ENCODE measurements around the gene GALNT14.

The GALNT14 gene

GRCh38 chr2:31008561-31009114 is 129.6 kb downstream of the GALNT14 start:
- DNase-seq, result no peak

DNA sequence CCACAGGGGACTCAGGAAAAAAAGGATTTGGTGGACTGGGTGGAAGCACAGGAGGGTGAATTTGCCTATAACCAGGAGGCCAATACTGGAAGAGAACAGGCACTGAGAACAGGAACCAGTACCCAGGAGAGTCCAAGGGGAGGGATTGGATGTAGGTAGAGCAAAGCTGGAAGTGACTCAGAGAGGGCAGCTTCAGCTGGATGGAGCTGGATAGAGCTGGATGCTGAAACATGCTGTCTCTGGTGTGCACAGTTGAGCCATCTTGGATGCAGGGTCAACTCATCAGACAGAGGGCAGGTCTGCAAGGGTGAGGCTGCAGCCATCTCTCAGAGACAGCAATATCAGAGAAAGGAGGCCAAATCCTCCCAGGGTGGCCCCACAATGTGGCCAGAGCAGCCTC is 134.0 kb downstream of the GALNT14 start:
- no peak for DNase-seq

DNA sequence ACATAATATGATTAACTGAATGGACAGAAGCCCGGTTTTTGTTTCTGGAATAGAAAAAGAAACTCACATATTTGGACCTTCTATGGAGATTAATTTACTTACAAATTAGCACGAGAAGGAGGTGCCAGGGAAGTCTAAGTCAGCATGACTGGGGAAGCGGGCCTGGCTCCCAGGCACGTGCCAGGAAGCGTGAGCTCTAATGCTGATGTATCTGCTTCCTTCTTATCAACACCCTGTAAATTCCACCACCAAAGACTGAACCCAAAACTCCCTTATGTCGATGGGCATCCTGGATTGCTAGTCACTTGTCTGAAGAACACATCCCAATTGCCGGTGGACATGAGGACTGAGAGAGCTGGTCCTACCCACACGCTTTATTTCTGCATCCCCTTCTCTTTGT is 134.5 kb downstream of the GALNT14 start:
- no peak for DNase-seq

DNA sequence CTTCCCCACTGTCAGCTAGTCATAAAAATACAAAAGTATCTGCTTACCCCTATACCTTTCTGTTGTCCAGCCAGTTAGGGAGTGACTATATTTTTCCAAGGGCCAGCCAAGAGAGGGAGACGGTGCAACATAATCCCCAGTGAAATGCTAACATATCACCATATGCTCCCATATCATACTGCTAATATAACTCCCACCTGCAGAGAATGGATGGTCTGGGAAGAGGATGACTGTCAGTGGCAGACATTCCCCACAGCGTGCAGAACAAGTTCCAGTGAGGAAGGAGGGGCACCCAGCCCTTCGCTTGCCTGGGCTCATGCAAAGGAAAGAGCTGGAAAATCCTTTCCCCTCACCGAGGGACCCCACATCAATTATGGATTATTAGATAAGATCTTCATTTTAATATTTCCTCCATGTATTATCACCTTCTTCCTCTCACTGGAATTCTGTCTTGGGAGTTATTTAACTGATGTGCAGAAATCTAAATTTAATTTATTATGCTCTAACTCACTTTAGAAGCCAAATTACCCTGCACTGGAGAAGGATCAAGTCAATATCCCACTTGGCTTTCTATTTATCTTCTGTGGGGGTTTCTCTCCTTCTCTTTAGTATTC is 135.6 kb downstream of the GALNT14 start:
- no peak for DNase-seq

- no peak for DNase-seq
These were observed 137.3 kb downstream of the GALNT14 start for GRCh38 chr2:31000970-31001369.

DNA sequence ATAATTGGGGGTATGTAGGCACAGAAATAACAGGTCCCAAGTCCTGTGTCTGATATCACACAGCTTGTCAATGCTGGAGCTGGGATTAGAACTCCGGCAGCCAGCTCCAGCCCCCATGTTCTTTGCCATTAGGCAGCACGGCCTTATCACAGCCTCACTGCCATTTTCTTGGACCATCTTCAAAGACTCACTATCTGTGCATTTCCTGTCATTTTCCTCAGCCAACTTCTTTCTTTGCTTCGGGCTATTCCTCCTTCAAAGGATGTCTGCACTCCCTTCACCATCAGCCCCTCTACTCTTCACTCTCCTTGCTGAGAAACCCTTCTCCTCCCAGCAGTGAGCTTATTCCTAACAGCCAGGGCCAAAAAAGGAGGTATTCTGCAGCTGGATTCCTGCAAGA is 139.6 kb downstream of the GALNT14 start:
- DNase-seq, result no peak

DNA sequence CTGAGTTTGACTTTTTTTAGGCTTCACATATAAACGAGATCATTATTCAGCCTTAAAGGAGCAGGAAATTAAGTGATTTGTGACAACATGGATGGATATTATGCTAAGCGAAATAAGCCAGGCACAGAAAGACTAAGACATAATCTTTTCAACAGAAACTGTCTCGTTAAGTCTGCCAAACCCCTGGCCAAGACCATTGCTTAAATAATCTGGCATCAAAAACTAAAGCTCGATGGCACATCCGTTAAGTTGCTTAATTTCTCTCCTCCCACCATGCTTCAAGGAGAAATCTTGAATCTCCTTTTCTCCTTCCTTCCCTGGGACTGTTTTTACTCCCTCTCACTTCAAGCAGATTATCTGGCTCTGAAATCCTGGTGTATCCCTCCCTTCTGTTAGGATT is 140.3 kb downstream of the GALNT14 start:
- DNase-seq, result no peak

GRCh38 chr2:30994227-30995056 is 143.8 kb downstream of the GALNT14 start:
- DNase-seq, result no peak

- no peak for DNase-seq
These were observed 145.5 kb downstream of the GALNT14 start for GRCh38 chr2:30992781-30993180.

DNA sequence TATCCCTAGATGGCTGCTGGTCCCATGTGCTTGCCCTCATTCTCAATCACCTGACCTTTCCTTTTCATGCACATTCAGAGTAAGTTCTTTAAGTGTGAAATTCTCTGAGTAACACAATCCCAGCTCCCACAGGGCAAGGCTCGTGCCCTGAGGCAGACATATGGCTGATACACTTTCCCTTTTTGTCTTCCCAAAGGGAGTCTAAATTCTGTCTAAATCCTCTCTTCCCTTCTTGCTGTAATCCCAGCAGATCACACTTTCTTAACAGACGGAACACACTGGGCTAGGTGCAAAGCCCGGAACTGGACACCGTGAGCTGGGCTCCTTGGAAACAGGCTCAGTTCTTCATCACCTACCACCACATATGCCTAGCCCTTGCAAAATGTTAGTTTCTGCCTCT is 147.6 kb downstream of the GALNT14 start:
- DNase-seq, result no peak

DNA sequence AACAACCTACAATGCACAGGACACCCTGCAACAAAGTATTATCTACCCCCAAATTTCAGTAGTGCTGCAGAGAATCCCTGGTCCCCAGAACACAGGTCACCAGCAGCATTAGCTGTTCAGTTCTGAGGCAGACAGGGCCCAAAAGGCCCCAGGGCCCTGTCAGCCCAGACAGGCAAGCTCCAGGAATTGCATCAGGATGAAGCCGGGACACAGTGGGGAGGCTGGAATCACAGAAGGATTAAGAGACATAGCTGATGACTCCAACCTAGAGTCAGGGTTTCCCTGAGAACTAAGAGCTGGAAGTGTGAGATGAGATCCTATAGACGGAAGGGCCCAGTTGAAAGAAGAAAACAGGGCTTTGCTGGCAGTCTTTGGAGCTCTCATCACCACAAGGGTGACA is 148.1 kb downstream of the GALNT14 start:
- no peak for DNase-seq

GRCh38 chr2:30989746-30990145 is 148.5 kb downstream of the GALNT14 start:
- DNase-seq, result no peak

- DNase-seq, result no peak
These were observed 150.7 kb downstream of the GALNT14 start for GRCh38 chr2:30987566-30987965.

DNA sequence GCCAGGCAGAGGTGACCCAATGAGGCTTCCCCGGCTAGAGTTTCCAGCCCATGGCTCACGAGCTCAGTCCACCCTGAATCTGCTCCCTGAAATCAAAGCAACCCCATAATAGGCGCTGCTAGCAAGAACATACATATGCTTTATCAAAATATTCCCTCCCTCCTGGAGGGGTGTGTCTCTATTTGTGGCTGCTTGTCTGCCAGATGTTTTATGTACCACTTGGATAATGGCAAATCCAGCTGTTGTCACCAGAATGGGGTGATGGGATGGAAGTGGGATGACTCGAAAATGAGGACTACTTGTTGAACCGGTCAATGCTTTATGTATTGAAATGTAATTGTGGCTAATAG is 152.0 kb downstream of the GALNT14 start:
- no peak for DNase-seq

DNA sequence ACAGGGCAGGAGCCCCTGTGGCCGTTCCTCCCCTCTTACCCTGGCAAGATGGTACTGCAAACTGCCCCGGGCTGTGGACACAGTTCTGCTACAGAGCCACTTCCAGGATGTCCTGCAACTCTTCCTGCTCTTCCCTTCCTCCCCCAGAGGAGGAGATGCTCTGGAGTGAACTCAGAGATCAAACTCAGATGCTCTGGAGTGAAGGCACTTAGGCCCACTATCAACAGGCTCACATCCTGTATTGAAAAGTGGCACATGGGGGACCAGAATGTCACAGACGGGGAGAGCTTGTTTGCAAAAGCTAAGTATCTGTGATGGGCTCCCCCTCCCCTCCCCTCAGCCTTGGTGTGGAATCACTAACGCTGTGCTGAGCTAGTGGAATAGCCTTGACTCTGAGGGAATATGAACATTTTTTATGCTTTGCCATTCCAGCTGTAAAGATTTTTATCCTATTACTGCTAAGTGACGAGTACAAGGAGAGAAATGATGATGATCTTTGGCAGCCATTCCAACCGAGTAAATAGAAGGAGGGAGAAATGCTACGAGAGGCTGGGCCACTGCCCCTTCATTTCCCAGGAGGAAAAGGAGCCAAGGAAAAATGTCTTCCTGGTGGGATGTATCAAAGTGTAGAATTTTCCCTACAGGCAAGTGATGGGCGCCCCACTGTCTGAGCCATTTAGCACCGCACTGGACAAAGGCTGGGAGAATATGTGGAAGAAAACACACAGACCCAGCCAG is 152.6 kb downstream of the GALNT14 start:
- no peak for DNase-seq

DNA sequence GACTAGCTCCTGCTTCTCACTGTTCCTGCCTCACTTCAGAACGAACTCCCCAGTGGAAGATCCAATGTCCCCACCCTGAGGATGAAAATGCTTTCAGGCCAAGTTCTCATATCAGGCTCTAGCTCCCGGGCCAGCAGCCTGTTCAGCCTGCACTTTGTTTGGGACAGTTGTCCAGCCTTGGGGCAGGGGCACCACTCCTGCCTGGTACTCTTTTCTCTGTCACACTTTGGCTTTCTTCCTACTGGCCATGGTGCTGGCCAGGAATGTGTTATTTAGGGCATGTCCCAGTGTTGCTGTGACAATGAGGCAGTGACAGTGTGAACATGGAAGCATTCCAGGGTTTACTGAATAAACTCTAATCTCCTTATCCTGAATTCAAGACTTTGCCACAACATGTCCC is 154.1 kb downstream of the GALNT14 start:
- DNase-seq, result no peak

GRCh38 chr2:30981510-30981909 is 156.7 kb downstream of the GALNT14 start:
- no peak for DNase-seq

- DNase-seq, result no peak
These were observed 157.1 kb downstream of the GALNT14 start for GRCh38 chr2:30981096-30981495.

DNA sequence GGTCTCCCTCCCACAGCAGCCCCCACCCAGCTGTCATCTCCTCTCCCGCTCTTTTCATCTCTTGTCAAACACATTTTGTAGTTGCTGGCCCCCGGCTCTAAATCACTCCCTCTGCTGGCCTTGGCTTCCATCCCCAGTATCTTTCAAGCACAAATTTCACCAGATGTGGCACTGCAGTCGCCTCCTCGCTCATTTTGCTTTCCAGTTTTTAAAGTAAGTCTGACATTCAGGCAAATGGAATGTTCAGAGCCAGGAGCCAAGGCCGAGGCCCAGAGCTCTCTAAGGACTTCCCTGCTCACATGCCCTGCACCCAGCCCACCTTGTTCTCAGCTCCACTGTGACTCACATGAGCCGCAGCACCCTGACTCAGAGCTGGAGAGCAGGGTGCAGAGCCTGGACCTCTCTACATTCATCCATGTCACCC is 158.4 kb downstream of the GALNT14 start:
- DNase-seq, result no peak

GRCh38 chr2:30978854-30979253 is 159.4 kb downstream of the GALNT14 start:
- no peak for DNase-seq

DNA sequence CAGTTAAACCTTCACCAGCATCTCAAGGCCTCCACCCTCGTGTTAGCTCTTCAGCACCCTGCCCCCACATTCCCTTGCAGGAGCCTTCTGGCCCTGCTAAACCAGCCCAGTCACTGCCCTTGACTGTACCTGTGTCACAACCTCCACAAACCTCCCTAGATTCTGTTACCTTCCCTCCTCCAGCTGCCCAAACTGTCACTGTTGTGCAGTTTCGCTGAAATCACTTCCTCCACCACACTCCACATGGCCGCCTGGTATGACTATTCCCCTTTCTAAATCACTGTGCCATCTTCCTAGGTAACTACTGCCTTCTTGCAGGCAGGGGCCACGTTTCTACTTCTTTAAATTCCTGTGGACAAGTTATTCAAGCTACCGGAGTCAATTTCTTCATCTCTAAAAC is 160.2 kb downstream of the GALNT14 start:
- DNase-seq, result no peak

GRCh38 chr2:30975156-30975555 is 163.1 kb downstream of the GALNT14 start:
- no peak for DNase-seq

GRCh38 chr2:30974554-30974953 is 163.7 kb downstream of the GALNT14 start:
- DNase-seq, result no peak

- no peak for DNase-seq
These were observed 164.1 kb downstream of the GALNT14 start for GRCh38 chr2:30974092-30974491.
